Inferior parietal cortex (tissue), 1 donor: ENCODE data around the gene CARD19.
A peak's percentile ranks its signal among the peaks of the same experiment; 100 is the strongest.

Experiments used
- DNase-seq: peaks from one replicate; pipeline ENCODE4 v3.0.0-alpha.2; 2016; ENCODE audit errors: extremely low spot score

Gene CARD19

GRCh38 chr9:93118863-93119702 lies 23.1 kb downstream of the CARD19 start:
- DNase-seq: no peak

DNA sequence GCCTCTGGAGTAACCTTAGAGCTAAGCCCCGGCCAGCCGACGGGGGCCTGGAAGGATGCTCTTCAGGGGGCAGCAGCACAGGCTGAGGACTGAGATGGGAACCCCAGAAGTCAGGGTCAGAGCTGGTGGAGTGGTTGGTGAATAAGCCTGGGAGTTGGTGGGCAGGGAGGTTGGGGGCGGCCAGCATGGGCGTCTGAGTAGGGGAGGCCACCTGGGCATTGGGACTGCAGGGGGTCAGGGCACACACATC lies 23.6 kb downstream of the CARD19 start:
- DNase-seq: no peak

- peak; percentile 49 for DNase-seq
Measured at GRCh38 chr9:93119953-93120845, 24.2 kb downstream of the CARD19 start.

- no peak for DNase-seq
Measured at GRCh38 chr9:93120846-93121315, 24.9 kb downstream of the CARD19 start.

DNA sequence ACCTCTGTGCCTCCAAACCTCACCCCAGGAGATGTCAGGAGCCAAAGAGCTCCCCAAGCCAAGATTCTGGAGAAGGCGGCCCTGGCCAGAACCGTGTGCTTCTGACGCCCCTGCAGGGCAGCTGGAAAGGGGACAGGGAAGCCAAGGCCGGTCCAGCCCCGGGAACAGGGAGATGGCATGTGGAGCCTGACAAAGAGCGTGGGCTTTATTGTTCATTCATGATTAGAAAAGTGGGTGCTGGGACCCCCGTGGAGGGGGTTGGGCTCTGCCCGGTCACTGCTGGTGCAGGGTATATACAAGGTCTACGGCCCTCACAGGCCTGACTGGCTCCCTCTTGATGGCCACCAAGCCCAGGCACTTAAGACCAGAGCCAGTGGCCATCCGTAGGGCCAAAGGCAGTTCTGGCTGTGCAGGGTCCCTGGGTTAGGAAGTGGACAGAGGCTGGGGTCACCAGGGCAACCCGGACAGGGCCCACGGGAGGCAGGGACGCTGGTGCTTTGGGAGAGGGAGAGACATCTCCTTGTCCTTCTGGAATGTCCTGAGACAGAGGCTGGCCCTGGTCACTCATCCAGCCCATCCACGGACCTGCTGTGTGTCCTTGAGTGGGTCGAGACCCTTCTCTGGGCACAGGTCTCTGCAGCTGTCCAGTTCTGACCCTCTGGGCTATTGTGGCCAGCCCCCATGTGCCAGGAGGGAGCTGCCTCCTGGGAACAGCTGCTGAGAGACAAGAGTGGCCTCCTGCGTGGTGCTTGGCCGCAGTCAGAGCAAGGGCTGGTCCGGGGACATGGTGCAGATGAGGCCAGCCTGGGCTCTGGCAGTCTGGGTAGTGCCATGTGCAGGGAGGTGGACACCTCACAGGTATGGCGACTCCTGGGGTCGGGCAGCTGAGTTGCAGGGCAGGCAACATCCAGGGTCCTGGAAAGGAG lies 25.6 kb downstream of the CARD19 start:
- DNase-seq: no peak

DNA sequence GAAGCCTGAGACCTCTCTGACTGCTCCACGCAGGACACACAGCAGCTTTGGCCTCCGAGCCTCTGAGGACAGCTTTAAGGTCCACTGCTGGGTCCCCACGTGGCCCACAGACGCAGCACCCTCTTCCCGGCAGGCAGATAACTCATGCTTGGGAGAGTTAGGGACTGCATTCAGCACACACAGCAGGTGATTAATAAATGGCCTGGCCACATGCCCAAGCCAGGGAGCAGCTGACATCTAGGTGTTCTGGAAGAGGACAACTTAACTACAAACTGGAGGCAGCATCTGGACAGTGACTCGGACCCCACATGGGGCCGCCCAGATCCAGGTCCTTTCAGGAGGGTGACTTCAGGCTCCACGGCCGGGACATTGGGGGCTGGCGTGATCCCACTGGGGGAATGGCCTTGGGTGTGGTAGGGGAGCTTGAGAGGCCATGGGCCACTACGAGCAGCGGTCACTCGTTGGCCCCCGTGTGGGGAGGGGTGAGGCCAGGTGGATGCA lies 26.8 kb downstream of the CARD19 start:
- no peak for DNase-seq

DNA sequence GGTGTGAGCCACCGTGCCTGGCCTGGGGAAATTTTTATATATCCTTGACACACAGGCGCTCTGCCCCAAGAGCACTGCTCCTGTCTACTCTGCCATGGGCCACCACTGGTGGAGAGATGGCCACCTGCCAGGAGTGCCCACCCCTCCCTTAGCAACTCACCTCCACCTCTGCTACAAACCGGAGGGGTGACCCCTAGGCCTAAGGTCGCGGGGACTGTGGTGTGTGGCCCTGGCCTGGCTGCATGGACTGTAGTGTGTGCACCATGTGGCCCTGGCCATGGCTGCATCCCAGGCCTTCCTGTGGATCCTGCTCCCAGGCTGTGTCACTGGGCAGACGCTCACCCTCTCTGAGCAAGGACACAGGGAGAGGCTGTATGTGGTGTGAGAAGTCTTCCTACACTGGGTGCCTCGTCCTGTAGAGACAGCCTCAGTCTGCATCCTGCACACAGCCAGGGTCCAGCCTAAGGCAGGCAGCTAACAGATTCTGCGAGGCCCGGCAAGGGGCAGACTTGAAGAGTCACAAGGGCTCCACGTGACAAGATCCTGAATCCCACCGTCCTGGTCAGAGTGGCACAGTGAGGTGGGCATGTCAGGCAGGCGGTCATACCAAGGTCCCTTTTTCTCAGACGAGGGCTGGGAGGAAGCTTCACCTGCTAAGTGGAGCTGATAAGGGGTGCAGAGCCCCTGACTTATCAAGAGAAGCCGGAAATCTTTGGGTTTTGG lies 27.7 kb downstream of the CARD19 start:
- no peak for DNase-seq

- DNase-seq: no peak
Measured at GRCh38 chr9:93124793-93125192, 28.8 kb downstream of the CARD19 start.

DNA sequence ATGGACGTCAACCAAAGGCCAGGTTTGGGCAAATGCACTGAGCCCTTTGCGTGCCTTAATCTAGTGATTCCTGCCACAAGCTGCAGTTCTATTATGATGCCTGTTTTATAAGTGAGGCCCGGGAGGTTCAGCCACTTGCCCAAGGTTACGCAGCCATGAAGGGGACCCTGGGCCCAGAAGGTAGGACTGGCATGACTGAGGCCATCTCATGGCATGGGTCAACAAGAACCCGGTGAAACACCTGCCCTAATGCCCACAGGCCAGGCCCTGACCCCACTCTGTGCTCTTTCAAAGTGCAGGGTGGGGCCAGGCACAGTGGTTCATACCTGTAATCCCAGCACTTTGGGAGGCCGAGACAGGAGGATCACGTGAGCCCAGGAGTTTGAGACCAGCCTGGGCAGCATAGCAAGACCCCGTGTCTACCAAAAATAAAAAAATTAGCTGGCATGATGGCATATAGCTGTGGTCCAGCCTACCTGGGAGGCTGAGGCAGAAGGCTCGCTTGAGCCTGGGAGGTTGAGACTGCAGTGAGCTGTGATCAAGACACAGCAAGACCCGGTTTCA lies 29.4 kb downstream of the CARD19 start:
- no peak for DNase-seq

DNA sequence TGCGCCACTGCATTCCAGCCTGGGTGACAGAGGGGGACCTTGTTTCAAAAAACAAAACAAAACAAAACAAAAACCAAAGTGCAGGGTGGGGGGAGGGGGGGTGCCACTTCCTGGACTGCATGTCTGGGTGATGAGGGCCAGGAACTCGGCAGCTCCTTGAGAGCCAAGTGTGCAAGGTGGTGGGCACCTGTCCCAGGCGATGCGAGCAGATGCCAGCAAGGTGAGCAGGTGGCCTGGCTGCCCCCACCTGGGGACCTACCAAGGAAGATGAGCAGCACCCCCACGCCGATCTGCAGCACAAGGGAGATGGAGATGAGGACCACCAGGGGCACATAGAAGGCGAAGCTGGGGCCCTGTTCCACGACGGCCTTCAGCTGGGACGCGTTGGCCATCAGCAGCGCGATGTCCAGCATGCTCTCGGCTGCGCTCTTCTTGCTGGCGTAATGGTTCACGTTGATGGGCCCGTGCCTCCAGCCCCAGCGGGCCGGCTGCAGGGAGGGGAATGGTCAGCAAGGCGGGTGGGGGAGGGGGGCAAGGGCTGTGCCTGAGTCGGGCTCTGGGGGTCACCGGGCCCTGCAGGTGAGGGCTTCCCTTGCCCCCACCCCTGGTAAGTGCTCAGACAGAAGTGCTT lies 30.2 kb downstream of the CARD19 start:
- DNase-seq: no peak

- DNase-seq: no peak
Measured at GRCh38 chr9:93126825-93127368, 30.9 kb downstream of the CARD19 start.

- peak; percentile 12 for DNase-seq
Measured at GRCh38 chr9:93127395-93127911, 31.4 kb downstream of the CARD19 start.

GRCh38 chr9:93128011-93128714 lies 32.1 kb downstream of the CARD19 start:
- DNase-seq: no peak

GRCh38 chr9:93128715-93129224 lies 32.8 kb downstream of the CARD19 start:
- DNase-seq: no peak

DNA sequence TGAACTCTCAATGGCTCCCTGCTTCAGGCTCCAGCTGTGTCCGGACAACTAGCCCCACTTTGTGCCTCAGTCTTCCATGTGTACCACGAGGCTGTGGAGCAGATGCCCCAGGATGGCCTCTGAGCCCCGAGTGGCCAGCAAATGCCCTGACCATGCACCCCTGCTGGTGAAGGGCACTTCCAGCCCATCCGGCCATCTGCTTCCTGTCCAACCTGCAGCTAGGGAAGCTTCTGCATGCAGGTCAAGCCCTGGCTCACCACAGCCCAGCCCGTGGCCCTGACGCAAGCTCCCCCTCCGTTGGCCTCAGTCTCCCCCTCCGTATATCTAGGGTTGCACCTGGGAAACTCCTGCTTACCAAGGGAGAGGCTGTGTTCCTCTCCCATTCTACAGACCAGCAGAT lies 33.3 kb downstream of the CARD19 start:
- DNase-seq: no peak

DNA sequence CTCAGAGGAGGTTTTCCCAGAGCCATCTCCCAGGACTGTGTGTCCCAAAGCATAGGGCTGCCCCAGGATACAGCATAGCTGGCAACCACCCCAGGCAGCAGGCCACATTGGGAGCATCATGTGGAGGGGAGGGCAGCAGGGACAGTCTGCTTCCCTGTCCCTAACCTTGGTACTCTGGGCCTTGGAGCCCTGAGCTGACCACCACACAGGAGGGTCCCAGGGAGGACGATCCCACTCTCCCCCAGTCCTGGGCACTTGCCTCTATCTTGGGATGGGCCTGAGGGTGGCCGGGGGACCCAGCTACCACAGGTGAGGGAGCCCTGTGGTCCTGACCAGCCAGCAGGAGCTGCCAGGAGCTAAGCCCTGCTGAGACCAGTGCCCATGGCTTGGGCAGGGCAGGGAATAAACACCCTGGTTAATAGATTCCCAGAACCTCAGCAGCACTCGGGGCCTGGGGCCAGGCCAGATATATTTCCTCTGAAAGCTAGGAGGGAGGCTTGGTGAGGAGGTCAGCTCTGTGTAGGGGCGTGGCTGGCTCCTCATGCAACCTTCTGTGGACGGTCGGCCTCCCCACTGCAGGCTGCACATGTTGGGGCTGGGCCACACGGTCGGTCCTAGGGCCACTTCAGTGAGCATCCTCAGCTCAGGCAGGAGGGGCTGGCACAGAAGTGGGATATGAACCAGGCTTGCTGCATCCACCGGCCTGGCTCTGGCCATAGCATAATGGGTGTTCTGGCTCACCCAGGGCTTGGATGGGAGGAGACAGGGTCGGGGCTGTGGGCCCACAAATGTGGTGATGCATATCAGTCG lies 33.9 kb downstream of the CARD19 start:
- DNase-seq: no peak

DNA sequence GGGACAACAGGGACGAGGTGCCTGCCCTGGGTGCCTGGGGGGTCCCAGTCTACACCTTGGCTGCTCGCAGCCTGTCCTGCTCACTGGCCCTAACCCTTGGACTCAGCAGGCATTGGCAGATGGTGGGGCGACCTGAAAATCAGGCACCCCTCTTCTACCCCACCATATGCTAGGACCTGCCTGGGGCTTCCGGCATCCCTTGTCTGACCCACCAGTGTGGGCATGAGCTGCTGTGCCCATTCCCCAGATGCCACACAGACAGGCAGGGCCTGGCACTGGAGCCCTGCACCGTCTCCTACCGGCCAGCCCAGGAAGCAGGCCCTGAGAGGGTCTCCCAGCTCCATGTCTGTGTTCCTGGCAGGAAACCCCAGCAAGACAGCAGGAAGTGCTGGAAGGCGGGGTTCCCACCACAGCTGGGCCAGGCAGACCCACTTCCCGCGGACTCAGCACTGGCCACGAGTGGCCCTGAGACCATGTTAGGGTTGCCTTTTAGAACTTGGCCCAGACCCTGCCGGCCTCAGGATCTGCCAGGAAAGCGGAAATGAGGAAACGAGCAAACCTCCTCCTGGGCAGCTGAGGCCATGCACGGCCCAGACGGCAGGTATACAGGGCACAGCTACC lies 35.0 kb downstream of the CARD19 start:
- no peak for DNase-seq
